A549 (cell line): Measurements from ENCODE around the gene PWWP3B.

ENCODE experiments used
- CTCF ChIP-seq: fragments of >200 bp; sonication (Bioruptor Twin); formaldehyde crosslinking; IDR thresholded peaks from 3 replicates; pipeline ENCODE4 v1.5.1; 2016
- ESRRA ChIP-seq: fragments of 150-350 bp; IDR thresholded peaks from 2 replicates; pipeline ENCODE4 v1.6.1; 2014; ENCODE audit warnings: mild to moderate bottlenecking, low read length, borderline replicate concordance
- MAX ChIP-seq: IDR thresholded peaks from 2 replicates; pipeline ENCODE4 v1.6.1; 2012

DNA sequence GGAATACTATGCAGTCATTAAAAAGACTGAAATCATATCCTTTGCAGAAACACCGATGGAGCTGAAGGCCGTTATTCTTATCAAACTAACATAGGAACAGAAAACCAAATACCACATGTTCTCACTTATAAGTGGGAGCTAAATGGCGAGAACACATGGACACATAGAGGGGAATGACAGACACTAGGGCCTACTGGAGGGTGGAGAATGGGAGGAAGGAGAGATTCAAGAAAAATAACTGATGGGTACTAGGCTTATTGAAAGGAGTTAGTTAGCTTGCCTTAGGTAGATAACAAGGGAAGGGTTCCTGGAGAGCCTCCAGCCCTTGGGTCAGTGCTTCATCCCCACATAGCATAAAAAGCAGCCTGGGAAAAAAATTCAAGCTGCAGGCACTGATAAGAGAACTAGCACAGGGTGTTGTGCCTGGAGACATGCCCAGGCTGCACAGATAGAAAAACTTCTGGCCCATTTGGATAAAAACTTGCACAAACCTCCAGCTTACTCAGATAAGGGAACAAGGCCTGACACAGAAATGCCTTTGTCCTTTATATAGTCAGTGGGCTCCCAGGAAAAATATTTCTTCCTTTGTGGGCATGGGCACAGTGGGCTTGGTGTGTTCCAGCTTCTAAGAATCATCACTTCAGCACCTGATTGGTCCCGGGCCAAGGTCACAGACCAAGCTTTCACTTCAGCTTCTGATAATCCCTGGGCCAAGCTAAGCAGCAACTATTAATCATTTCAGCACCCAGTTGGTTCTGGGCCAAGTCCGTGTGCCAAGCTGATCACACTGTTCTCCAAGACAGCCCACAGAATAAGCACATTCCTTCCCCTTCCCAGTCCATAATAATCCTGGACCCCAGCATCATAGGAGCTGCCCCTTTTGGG is 23.1 kb upstream of the PWWP3B start:
- TF ChIP-seq CTCF = no peak
- no peak for TF ChIP-seq MAX
- TF ChIP-seq ESRRA = no peak
